CD4-positive, alpha-beta T cell treated with Interleukin-21 for 1 hour (primary cell): ENCODE results near the gene NBPF11.
A peak's percentile ranks its signal among the peaks of the same experiment; 100 is the strongest.
"Not testable (repeated sequence)": the region's sequence is repeated elsewhere in the genome, so short reads cannot be mapped to it uniquely, and the experiment has no call there.

Source experiments
- DNase-seq: peaks from one replicate; pipeline ENCODE4 v3.0.0-alpha.2; 2020

Gene NBPF11, protein sequence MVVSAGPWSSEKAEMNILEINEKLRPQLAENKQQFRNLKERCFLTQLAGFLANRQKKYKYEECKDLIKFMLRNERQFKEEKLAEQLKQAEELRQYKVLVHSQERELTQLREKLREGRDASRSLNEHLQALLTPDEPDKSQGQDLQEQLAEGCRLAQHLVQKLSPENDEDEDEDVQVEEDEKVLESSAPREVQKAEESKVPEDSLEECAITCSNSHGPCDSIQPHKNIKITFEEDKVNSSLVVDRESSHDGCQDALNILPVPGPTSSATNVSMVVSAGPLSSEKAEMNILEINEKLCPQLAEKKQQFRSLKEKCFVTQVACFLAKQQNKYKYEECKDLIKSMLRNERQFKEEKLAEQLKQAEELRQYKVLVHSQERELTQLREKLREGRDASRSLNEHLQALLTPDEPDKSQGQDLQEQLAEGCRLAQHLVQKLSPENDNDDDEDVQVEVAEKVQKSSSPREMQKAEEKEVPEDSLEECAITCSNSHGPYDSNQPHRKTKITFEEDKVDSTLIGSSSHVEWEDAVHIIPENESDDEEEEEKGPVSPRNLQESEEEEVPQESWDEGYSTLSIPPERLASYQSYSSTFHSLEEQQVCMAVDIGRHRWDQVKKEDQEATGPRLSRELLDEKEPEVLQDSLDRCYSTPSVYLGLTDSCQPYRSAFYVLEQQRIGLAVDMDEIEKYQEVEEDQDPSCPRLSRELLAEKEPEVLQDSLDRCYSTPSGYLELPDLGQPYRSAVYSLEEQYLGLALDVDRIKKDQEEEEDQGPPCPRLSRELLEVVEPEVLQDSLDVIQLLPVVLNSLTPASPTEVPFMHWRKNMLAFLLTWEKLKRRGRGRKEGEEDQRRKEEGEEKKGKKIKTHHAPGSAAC

DNA sequence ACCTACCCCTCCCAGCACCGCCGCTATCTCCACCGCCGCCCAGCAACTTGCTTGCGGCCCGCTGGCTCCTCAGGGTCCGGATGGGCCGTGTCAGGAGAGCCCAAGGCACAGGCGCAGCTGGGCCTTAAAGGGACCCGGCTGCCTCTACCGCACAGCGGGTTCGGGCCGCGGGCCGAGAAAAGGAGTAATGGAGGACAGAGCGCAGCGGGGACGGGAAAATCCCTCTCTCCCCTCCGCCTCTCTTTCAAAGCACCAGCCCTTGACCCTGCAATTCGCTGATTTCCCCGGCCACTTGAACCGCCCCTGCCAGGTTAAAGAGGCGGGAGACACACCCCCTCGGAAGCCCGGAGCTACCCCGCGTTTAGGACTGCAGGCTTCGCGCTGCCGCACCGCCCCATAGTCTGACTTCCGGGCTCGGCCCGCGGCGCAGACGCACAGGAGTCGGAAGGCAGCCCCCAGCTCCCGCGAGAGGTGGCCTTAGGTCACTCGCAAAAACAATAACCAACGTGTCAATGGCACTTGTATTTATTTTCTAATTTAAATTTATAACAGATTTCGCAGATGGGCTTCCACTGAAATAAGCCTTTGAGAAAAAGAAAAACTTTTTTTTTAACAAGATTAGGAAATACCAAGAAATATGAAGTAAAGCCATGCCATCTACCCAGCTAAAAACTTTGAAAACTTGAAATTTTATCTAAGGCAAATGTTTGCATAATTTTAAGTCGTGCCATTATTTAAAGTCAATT lies at the start of gene NBPF11:
TSS of gene NBPF11 (minus strand) at position 371 of the 746 bp plus-strand sequence. CDS start 25,278 bp downstream, outside the sequence.
- DNase-seq: peak; percentile 85

DNA sequence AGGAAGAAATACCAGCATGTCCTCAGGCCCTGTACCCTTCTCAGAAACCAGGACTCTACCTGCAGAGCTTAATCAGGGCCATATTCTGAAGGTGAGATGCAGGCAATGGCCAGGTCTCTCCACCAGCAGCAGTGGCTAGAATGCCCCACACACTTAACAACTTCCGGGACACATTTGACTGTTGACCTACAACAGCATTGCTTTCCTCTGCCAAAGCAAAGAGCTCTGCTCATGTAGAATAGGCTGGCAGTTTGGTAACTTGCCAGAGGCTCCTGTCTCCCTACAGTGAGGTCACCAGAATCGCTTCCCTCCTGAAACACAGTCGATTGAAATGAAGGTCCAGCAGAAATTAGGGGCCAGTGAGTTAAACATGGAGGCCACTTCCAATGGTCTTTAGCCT lies 45.3 kb upstream of the NBPF11 start:
- not testable (repeated sequence) for DNase-seq

DNA sequence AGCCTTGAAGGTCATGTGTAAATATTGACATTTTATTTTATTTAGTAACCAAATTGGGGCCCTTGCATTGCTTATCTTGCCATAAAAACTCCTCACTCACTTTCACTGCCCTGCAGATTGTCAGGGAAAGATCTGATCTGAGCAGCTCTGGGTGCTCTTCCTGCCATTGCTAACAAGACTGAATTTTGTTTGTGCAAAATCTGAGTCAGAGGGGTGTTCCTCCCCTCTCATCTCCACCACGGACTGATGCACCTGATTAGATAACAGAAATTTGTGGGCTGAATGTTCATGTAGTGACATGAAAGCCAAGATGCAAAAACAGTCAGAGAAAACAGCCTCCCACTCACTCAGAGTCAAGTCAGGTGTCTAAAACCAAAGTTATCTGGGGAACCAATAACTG lies 44.9 kb upstream of the NBPF11 start:
- not testable (repeated sequence) for DNase-seq

DNA sequence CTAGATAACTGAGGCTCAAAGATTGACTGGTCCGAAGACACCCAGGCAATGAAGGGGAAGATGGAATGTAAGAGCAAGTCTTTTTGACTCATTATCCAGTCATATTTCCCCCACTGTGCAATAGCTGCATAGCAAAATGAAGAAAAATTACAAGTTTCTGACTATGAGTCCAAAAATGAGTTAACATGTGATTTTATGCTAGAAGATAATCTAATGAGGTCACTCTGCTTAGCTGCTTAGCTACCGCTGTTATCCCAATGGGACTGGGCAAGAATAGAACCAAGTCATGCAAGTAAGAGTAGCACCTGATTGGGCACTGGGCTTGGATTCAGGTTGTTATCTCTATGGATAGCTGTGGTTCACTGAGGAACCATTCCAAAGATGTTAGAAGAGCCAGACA lies 43.0 kb upstream of the NBPF11 start:
- not testable (repeated sequence) for DNase-seq

DNA sequence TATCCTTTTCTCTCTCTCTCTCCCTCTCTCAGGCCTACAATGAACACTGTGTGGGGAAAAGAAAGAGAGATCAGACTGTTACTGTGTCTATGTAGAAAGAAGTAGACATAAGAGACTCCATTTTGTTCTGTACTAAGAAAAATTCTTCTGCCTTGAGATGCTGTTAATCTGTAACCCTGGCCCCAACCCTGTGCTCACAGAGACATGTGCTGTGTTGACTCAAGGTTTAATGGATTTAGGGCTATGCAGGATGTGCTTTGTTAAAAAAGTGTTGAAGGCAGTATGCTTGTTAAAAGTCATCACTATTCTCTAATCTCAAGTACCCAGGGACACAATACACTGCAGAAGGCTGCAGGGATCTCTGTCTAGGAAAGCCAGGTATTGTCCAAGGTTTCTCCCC lies 36.7 kb upstream of the NBPF11 start:
- not testable (repeated sequence) for DNase-seq

DNA sequence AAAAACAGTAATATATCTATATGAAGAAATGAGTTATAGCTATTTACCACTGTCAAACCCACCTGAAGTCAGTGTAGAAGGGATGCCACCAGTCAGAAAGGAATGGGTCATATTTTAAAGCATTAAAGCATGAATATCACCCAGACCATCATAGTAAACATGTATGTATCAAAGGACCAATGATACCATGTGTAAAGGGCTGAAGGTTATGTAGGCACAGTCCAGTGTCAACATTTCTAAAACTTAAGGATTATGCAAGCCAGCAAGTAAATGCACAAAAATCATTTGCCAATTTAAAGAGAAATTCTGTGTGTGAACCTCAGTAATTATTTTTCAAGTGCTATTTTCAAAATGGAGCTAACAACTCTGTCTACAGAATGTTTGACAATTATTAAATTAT lies 26.6 kb upstream of the NBPF11 start:
- DNase-seq: not testable (repeated sequence)

DNA sequence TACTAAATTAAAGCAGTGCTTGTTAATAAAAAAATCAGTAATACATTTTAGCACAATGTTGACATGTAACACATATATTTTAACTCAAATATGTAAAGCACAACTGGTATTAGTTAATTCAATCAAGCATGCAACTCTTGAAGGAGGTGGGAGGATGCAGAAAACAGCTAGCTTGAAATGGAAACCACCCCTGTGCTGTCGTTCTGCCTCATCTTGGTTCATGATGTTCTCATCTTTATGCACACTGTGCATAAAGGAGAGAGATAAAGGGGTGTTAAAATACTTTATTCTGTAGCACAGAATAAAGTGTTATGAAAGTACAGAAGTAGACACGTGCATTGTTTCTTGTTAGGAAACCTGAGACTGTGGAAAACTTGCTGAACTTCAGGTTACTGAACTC lies 23.3 kb upstream of the NBPF11 start:
- DNase-seq: not testable (repeated sequence)

DNA sequence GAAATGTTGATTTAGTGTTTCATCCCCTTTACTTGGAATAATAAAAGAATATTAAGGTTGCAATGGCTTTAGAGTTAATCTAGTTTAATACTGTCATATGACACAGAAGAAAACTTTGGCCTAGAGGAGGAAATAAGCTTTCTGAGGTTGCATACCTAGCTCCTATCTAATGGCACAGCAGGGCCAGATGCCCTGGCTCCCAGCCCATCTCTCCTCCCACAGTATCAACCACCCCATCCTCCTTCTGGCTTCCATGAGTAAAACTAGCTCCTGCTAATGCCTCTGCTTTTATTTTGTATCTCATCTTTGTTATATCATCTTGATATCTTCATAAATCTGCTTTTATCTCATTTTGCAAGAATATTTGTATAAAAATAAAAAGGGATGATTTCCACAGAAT lies 19.9 kb upstream of the NBPF11 start:
- DNase-seq: not testable (repeated sequence)

DNA sequence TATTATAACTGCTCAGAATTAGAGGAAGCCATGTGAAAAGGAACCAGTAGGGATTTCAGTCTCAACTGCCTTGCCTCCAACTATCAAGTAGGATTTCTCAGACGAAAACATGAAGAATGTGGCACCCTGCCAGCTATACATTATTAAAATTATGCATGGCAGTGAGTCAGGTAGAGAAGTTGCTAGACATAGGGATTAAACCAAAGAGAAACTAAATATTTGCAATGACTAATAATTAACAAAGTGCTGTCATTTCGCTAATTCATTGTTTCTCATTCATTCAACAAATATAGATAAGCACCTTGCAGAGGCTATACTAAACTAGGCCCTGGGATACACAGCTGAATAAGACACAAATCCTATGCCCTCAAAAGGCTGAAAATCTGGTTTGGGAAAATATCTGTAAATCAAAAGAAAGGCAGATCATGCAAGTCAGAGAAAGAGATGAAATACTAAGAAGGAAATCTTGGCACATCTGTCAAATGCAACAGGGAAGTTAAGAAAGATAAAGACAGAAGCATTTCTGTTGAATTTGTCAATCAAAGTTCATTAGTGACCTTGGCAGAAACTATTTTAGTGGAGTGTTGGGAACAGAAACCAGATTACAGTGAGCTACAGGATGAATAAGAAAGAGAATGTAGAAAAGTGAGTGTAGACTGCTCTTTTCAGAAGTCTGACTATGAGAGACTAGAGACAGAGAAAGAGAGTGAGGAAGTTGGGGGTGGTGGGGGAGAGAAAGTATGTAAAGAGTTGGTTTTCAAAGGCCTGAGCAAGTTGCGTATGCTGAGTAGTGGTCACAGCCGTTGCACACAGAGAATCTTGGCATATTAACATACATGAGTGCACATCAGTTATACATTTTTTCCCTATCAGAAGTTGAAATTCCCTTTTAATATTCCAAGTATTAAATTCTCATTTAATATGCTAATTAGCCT lies 14.7 kb upstream of the NBPF11 start:
- no peak for DNase-seq

DNA sequence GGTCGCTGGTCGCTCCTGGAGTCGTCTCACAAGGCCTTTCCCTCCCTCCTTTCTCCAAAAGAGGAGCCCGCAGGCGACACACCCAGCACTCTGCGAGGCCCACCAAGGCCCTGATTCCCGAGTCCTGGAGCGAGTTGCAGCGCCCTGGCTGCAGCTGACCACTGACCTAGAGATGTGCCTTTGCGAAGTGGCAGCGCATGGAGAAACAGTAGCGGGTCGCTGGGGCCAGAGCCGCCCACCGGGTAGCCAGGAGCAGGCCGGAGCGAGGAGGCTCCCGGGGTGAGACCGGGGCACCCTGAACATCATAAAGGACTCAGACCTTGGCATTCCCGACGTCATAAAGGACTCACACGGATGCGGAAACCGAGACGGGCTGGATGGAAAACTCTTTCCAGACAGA lies 10.3 kb upstream of the NBPF11 start:
- no peak for DNase-seq

DNA sequence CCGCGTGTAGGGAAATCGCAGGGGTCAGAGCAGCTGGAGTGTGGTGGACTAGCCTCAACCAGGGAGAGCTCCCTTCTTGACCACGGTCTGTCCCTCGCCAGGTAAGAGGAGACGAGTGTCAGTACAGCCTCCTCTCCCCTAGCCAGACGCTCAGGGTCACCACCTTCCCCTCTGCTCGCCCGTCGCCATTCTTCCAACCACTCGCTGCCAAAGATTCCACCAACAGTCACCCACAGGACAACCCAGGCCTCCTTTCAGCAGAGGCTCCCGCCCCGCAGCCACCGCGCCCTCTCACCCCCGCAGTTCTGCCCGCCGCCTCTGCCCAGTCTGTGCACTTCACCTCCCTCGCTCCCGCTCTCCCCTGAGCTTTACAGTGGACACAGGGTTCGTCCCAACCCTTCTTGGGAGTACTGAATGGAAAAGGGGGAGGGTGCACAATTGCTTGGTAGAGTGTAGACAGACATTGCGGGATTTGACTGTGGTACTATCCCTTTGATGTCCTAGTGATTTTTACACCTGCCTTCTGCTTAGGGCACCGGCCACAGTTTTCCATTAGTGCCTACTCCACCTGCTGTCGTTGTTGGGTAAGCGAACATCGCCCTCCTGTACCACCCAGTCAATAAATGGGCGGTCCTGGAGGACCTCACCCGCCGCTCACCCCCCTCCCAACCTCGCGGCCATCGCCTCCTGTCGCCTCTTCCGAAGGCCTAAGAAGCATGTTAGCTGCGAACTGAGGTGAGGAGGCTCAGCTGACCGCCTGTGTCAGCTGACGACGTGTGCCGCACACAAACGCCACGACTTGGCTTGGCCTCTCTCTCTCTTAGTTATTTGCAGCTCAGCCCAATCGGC lies 9.2 kb upstream of the NBPF11 start:
- DNase-seq: no peak

DNA sequence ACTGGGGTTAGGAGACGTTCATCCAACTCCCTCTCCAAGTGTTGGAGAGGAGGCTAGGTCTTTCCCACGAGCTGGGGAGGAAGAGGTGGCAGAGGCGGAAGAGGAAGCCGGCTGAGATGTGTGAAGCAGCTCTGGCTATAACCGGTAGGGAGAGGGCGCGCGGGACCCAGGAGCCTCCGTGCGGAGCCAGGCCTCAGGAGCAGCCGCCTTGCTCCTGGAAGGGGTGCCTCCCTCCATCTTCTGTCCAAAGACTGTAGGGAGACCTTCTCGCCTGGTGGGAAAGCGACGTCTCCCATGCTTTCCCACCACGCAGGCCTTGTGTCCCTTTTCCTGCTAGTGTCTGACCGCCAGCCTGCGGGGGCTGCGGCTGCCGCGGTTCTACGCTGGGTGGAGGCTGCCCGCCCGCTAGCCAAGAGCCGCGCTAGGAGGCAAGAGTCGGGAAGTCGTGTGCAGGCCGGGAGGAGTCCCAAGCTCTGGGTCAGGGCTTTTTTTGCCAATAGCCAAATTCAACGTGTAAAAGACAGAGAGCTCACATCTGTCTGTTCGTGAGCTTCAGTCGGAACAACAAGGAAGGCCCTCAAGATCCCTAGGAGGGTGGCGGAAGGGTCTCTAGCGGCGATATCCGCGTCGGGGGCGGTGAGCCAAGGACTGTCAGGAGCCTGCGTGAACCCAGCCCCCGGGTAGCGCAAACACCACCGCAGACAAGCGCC lies 8.4 kb upstream of the NBPF11 start:
- no peak for DNase-seq

DNA sequence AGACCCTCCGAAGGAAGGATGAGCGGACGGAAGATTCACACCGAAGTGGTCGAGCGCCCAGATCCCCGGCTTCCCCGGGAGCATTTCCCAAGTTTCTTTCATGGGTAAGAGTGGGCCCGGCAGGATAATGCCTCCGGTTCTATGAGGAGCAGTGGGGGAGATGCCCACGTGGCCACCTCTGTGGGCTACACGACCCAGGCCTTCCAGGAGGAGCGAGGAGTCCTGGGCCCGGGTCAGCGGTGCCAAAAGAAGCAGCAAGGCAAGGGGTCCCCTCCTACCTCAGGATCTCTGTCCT lies 7.9 kb upstream of the NBPF11 start:
- DNase-seq: no peak

DNA sequence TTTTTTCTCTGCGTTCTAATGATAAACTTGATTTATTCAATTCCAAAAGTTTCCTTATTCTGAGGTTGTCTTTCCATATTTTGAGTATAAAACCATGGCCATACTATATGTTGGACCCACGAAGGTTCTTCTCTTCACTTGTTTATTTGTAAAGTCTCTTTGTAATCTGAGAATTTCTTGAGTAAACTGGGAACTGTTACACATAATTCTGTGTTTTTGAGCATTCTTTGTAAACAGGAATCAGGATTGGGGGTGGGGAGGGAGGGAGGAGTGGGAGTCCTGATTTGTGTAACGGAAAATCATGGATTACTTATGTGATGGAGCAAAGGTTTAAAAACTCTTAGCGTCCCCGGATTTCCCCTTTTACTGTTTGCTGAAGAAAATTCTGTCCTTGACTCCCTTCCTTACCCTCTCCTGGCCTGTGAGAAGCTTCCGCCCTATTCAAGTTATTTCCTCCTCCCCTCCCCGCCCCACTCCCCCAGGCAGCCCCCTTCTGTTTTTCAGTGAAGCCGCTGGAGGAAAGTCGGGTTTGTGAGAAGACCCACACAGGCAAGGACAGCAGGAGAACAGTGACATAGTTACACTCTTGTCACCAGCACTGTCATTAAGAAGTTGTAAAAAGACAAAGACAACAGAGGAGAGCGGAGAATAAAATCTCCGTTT lies 6.4 kb upstream of the NBPF11 start:
- no peak for DNase-seq

DNA sequence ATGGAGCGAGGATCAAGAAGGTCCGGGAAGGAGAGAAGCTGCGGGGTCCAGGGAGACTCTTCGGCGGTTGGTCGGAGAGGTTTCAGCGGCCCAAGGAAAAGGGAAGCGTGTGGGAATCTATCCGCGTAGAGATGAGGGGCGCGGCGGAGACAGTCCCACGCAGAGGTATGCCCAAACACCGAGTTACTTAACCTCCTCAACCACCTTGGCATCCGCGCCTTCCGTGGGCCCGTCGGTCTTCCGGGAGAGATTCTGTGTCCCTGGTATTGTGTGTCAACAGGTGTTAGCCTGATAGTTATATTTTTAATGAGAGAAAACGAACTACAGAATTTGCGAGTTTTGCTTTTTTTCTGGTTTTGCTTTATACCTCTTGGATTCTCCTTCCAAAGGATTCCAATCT lies 5.7 kb upstream of the NBPF11 start:
- DNase-seq: not testable (repeated sequence)

DNA sequence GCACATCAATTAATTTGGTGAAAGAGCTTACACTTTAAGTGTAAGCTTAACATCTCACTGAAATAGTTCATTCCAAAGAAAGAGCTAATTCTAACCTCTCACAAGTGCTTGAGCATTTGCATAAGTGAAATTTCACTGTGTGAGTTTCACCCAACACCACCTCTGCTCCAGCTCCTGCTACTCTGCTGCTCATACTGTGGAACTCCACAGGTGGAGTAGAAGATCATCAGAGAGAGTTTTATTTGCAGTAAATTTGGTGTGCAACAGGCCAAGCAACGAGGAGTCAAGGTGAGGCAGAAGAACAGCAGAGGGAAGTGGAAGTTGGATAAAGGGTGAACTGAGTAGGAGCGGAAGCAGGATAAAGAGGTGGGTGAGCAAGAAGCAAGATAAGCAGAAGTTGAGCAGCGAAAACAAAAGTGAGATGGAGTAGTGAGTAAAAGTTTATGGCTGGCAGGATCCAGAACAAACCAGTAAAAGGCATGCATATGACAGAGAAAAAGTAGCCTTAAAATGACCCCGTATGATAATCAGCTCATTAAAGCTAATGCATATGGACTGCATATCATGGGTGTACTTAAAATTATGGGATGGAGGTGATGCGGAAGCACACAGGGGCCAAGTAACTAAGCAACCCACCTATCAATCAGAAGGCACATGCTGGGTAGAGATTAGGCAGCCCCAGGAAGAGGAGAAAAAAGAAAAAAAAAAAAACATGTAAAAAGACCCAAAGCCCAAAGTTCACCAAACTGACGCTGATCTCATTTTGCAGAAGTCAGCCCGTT lies 3.6 kb upstream of the NBPF11 start:
- not testable (repeated sequence) for DNase-seq

DNA sequence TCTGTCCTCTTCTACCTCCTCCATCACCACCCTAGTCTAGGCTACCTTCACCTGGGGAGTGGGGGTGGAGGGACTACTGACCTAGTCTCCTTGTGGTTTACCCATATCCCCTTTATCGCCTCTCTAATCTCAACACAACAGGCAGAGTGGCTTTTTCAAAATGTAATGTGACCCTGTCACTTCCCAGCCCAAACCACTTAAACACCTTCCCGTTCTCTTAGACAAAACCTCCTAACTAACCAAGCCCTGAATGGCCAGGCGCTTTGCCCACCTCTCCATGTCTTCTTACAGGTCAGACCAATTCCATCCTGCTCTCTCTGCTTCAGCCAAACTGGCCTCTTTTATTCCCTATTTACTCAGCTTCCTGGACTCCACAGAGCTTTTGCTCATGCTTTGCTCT lies 714 bp upstream of the NBPF11 start:
- DNase-seq: not testable (repeated sequence)

DNA sequence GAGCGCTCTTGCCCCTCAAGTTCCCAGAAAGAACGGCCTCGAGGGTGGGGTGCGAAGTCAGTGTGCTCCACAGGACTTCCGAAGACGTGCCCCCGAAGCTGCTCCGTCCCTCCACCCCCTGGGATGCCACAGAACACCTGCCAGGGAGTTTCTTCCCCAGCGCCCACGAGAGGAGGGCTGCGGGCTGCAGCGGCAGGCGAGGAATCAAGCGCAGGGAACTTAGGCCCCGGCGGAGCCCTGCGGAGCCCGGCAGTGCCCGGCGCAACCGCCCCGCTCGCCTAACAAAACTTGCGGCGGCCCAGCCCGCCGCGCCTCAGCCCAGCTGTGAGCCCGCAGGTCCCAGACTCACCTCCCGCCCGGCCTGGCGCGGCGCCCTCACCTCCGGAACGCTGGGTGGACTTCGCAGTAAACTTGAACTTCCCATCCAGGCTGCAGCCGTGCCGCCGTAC lies 686 bp downstream of the NBPF11 start:
- DNase-seq: peak; percentile 19

DNA sequence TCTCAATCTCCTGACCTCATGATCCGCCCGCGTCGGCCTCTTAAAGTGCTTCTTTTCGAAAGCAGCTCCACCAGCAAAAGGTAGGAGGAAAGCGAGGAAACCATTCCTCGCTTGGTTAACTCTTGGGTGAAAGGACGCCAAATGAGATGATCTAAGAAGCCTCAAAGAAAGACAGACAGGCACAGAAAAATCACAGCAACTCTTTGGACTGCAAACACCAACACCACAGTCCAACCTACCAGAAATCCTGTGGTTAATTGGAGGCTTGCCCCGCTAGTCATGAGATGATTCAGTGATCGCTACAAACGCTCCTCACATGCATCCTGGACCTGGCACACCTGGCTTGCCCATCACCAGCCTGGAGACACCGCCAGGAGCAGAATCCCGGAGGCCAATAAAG lies 1.1 kb downstream of the NBPF11 start:
- DNase-seq: not testable (repeated sequence)
